ENCODE data around the gene C1orf52. TPM values are rescaled to one million over a fixed set of nuclear protein-coding genes. Genes with fewer than 3 reads are reported as not detected.
A peak's percentile ranks its signal among the peaks of the same experiment; 100 is the strongest.

C1orf52 gene
- total RNA-seq, 1 experiment from 2014 or later, result 28.3 TPM

DNA sequence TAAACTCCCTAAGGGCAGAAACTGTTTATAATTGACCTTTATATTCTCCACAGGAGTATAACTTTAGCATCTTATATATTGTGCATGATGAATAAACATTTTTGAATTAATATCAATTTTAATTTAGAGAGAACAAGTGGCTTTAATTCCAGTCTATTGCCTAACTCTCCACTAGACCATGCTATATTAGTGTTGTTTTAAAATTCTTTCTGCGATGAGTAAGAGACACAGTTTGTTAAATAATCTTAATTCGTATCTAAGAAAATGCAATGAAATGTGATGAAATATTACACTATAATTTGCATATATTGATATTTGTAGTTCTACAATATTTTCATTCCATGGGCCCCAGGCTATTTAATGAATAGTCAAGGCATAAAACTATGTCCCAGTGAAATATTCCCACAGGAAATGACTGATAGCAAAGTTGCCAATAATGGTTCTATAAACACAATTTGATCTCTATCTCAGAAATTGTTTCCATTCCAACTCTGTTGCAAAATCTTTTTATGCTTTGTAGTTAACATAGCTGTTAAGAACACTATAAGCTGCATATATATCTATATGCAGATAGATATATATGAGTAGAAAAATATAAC, 55.8 kb downstream of the C1orf52 start:
- Histone ChIP-seq H3K27me3 (replicated peaks) (peaks cover 5% of the 10 kb centered on the region; the same call in 1 of the 2 replicates), H3K4me1 (replicated peaks) (peaks cover 3% of the 10 kb centered on the region; the same call in 1 of the 2 replicates), H3K4me3 (no peak overlapping the region), H3K36me3 (peaks cover 6% of the 10 kb centered on the region), H3K27ac (no peak overlapping the region), H3K9me3 (replicated peaks) (no peaks in the 10 kb centered on the region)
- no peak for DNase-seq (ENCODE audit: low read depth in 1 of 2, low spot score in 2 of 2)

DNA sequence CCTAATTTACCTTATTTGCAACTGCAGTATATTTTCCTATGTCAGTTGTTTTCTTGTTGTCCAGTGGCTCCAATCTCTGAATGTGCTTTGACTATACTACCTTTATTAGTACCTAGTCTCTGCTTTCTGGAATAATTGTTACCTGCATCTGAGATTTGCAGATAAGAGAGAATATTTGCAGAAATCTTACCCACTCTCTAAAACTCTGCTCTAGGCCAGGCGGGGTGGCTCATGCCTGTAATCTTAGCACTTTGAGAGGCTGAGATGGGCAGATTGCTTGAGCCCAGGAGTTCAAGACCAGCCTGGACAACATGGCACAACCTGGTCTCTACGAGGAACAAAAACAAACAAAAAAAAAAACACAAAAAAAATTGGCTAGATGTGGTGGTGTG, 56.6 kb downstream of the C1orf52 start:
- peaks cover 5% of the 10 kb centered on the region; the same call in 1 of the 2 replicates for H3K27me3 ChIP-seq (replicated peaks)
- H3K27ac ChIP-seq, result no peak overlapping the region
- H3K36me3 ChIP-seq, result peaks cover 6% of the 10 kb centered on the region
- H3K4me3 ChIP-seq, result no peak overlapping the region
- peaks cover 3% of the 10 kb centered on the region; the same call in 1 of the 2 replicates for H3K4me1 ChIP-seq (replicated peaks)
- DNase-seq (ENCODE audit: low read depth in 1 of 2, low spot score in 2 of 2), result no peak
- H3K9me3 ChIP-seq (replicated peaks), result no peaks in the 10 kb centered on the region

DNA sequence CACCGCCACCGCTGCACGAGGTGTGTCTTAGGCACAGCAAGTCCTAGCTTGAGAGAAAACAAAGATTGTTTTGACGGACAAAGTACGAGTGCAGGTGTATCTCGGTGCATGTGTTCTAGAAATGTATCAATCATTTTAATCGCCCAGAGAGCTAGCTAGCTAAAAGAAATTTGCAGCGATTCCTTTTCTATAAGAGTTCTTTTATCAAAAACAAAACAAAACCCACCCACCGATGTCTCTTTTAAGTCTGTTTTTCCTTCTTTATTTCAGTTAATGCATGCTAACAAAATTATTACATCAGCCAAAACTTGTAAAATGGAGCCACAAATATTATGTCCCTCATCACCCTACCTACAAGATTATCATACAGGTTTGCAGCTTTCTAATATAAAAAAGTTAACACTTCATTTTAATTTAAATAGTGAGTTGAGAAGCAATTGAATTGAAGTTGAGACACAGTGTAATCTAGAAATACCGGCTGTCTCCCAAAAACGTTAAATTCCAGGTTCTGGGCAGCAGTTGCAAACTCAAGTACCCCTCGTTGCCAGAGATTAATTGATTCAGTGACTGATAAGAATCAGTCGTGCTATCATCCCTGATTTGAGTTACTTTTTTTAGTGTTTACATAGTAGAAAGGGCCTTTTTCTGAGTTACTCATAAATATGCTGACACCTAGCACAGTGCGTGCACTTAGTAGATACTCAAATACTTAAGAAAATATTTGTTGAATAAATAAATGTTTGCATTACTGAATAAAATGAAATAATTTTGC, 57.2 kb downstream of the C1orf52 start:
- peak overlapping the region; percentile 85 for H3K4me3 ChIP-seq
- H3K27ac ChIP-seq, result peak overlapping the region; percentile 92
- H3K27me3 ChIP-seq (replicated peaks), result peaks cover 2% of the 10 kb centered on the region; the same call in 1 of the 2 replicates
- peaks cover 3% of the 10 kb centered on the region; the same call in 1 of the 2 replicates for H3K4me1 ChIP-seq (replicated peaks)
- DNase-seq (ENCODE audit: low read depth in 1 of 2, low spot score in 2 of 2), result no peak
- no peaks in the 10 kb centered on the region for H3K9me3 ChIP-seq (replicated peaks)
- H3K36me3 ChIP-seq, result peaks cover 6% of the 10 kb centered on the region

DNA sequence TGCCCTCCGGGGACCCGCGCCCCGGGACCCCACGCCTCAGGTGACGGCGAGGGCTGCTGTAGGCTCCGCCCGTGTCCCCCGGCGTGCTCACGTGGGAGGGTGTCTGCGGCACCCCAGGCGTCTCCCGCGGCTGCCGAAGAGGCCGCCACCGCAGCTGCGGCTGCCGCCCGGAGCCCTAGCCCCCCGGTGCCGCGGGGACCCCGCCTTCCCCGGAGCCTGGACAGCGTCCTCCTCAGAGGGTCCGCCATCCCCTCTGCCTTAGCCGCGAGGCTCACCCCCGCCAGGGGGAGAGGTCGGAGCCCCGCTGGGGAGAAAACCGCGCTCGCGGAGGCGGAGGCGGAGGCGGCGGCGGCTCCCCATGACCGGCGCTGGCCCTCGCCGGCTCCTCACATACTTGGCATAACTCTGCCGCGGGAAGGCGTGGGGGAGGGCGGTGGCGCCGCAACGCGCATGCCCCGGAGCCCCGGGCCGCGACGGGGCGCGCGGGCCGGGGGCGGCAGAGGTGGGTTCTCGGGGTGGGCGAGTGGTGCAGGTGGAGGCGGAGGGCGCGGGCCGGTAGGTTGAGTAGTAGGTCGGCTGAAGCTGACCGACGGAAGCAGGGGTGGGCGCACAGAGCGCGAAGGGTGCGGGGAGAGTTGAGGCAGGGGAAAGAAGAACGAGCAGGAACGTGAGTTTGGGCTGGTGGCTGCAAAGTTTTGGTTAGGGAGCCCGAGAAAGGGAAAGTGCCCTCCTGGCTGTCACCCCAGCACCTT, 57.9 kb downstream of the C1orf52 start:
- DNase-seq (ENCODE audit: low read depth in 1 of 2, low spot score in 2 of 2), result peak; percentile 80 to 85
- no peaks in the 10 kb centered on the region for H3K9me3 ChIP-seq (replicated peaks)
- H3K27ac ChIP-seq, result peak overlapping the region; percentile 92
- H3K4me1 ChIP-seq (replicated peaks), result peaks cover 3% of the 10 kb centered on the region; the same call in 1 of the 2 replicates
- peak overlapping the region; percentile 85 for H3K4me3 ChIP-seq
- H3K27me3 ChIP-seq (replicated peaks), result no peaks in the 10 kb centered on the region
- peaks cover 6% of the 10 kb centered on the region for H3K36me3 ChIP-seq

DNA sequence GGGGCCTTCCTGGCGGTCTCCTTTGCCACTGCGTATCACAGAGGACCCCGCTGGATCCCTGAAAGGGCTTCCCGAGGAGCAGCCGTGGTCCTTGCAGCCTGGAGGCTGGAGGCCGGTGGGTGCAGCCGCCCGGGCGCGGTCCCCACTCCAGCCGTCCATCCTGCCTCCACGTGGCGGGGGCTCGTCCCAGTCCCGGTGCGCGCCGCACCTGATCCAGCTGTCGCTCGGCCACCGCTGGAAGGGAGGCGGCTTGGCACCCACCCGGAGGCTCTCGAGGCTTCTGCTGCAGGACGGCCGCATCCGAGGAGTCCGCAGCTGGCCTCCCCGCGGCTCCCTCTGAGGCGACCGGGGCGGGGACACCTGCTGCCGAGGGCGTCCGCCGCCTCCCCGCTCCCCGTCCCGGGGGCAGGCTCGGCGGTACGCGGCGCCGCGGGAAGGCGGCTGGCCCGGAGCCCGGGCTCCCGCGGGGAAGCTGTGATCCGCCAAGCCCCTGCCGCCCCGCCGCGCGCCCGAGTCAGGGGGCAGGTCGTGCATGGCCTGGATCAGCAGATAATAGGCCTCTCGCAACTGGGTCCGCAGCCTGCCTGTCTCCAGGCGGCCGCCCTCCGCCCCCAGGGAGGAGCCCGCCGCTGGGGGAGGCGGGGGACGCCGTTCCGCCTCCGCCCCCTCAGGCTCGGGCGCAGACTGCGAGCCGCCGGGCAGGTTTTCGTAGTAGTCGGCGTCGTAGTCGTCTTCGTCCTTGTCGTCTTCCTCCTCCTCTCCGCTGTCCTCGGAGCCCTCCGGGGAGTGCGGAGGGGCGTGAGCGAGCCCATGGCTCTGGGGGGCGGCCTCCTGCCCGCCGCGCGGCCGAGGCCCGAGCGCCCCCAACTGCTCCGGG, 58.8 kb downstream of the C1orf52 start, which contains the start of gene SYDE2:
TSS of gene SYDE2 (minus strand) at position 554 of the 877 bp plus-strand sequence. CDS start at position 534, 20 bp downstream.
- Histone ChIP-seq H3K9me3 (replicated peaks) (no peaks in the 10 kb centered on the region), H3K4me1 (replicated peaks) (peaks cover 3% of the 10 kb centered on the region; the same call in 1 of the 2 replicates), H3K27ac (peak within 1 kb of the TSS; percentile 92), H3K27me3 (replicated peaks) (no peaks in the 10 kb centered on the region), H3K36me3 (peaks cover 6% of the 10 kb centered on the region), H3K4me3 (peak within 1 kb of the TSS; percentile 85)
- peak; percentile 70 to 82 for DNase-seq (ENCODE audit: low read depth in 1 of 2, low spot score in 2 of 2)

Other genes with a start within 250 kb of the C1orf52 start
- gene MCOLN3, start 211.2 kb downstream of the C1orf52 start, total RNA-seq (2014; rRNA removed; shearing (Covaris generic)), result 0.16 TPM in 1 of 2 replicates, not detected in the other
- gene SYDE2, start 58.6 kb downstream of the C1orf52 start, total RNA-seq (2014; rRNA removed; shearing (Covaris generic)), result 5.5 and 8.4 TPM in 2 replicates
- gene BCL10, start 17.0 kb upstream of the C1orf52 start, total RNA-seq (2014; rRNA removed; shearing (Covaris generic)), result 26.8 and 31.9 TPM in 2 replicates
- gene DDAH1, start 205.5 kb upstream of the C1orf52 start, total RNA-seq (2014; rRNA removed; shearing (Covaris generic)), result 97.5 and 108 TPM in 2 replicates

Measured in SJSA1 (cell line).